HuH-7.5 (cell line): Measurements from ENCODE around the gene TREM1.
"Not testable (repeated sequence)": the region's sequence is repeated elsewhere in the genome, so short reads cannot be mapped to it uniquely, and the experiment has no call there.

Experiments used
- DNase-seq: peaks from one replicate; pipeline ENCODE4 v3.0.0; 2011; ENCODE audit warnings: low spot score

Gene TREM1

GRCh38 chr6:41257369-41258195 is 28.9 kb downstream of the TREM1 start:
- no peak for DNase-seq

- DNase-seq: no peak
Measured at GRCh38 chr6:41256383-41256782, 30.1 kb downstream of the TREM1 start.

- DNase-seq: no peak
Measured at GRCh38 chr6:41255638-41256246, 30.7 kb downstream of the TREM1 start.

- DNase-seq: no peak
Measured at GRCh38 chr6:41255110-41255509, 31.4 kb downstream of the TREM1 start.

GRCh38 chr6:41252401-41253169 is 33.9 kb downstream of the TREM1 start:
- DNase-seq: no peak

GRCh38 chr6:41247882-41248705 is 38.4 kb downstream of the TREM1 start:
- no peak for DNase-seq

- DNase-seq: no peak
Measured at GRCh38 chr6:41247288-41247865, 39.1 kb downstream of the TREM1 start.

GRCh38 chr6:41246529-41246928 is 40.0 kb downstream of the TREM1 start:
- DNase-seq: not testable (repeated sequence)

- no peak for DNase-seq
Measured at GRCh38 chr6:41239467-41240159, 46.9 kb downstream of the TREM1 start.

GRCh38 chr6:41237128-41237527 is 49.4 kb downstream of the TREM1 start:
- no peak for DNase-seq

- no peak for DNase-seq
Measured at GRCh38 chr6:41236276-41236675, 50.2 kb downstream of the TREM1 start.

GRCh38 chr6:41232667-41233066 is 53.8 kb downstream of the TREM1 start:
- no peak for DNase-seq

- no peak for DNase-seq
Measured at GRCh38 chr6:41231246-41231645, 55.2 kb downstream of the TREM1 start.

- no peak for DNase-seq
Measured at GRCh38 chr6:41229721-41230120, 56.8 kb downstream of the TREM1 start.

GRCh38 chr6:41228616-41229015 is 57.9 kb downstream of the TREM1 start:
- DNase-seq: no peak

- no peak for DNase-seq
Measured at GRCh38 chr6:41228096-41228495, 58.4 kb downstream of the TREM1 start, which contains the start of gene TREML4. Gene TREML4 (plus strand): TSS chr6:41228349. CDS start chr6:41228428, 79 bp downstream.

GRCh38 chr6:41226752-41227151 is 59.7 kb downstream of the TREM1 start:
- no peak for DNase-seq

- DNase-seq: no peak
Measured at GRCh38 chr6:41224800-41225199, 61.7 kb downstream of the TREM1 start.
